ENCODE measurements around the gene ACSS3.
"Not testable (repeated sequence)": the region's sequence is repeated elsewhere in the genome, so short reads cannot be mapped to it uniquely, and the experiment has no call there.

DNA sequence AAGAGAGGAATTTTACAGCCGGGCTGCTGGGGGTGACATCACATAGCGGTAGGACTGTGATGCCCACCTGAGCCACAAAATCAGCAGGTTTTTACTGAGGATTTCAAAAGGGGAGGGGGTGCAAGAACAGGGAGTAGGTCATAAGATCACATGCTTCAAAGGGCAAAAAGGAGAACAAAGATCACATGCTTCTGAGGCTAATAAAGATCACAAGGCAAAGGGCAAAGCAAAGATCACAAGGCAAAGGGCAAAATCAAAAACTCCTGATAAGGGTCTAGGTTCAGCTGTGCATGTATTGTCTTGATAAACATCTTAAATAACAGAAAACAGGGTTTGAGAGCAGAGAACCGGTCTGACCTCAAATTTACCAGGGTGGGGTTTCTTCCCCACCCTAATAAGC, 41.2 kb downstream of the ACSS3 start:
- TF ChIP-seq, protein P1, sequence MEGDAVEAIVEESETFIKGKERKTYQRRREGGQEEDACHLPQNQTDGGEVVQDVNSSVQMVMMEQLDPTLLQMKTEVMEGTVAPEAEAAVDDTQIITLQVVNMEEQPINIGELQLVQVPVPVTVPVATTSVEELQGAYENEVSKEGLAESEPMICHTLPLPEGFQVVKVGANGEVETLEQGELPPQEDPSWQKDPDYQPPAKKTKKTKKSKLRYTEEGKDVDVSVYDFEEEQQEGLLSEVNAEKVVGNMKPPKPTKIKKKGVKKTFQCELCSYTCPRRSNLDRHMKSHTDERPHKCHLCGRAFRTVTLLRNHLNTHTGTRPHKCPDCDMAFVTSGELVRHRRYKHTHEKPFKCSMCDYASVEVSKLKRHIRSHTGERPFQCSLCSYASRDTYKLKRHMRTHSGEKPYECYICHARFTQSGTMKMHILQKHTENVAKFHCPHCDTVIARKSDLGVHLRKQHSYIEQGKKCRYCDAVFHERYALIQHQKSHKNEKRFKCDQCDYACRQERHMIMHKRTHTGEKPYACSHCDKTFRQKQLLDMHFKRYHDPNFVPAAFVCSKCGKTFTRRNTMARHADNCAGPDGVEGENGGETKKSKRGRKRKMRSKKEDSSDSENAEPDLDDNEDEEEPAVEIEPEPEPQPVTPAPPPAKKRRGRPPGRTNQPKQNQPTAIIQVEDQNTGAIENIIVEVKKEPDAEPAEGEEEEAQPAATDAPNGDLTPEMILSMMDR (IDR thresholded peaks at IDR 0.05), result not testable (repeated sequence)
- TF ChIP-seq RAD21 (IDR thresholded peaks at IDR 0.05; ENCODE audit: low read length); EZH2phosphoT487 (IDR thresholded peaks at IDR 0.05; ENCODE audit: borderline replicate concordance, low read depth); ZBTB33 (IDR thresholded peaks at IDR 0.05; ENCODE audit: borderline replicate concordance, low read depth); REST (IDR thresholded peaks at IDR 0.05; ENCODE audit: low read depth, low read length); GABPA (IDR thresholded peaks at IDR 0.05; ENCODE audit: low read depth); TEAD4 (IDR thresholded peaks at IDR 0.05; ENCODE audit: borderline replicate concordance, insufficient read depth); POLR2AphosphoS5 (IDR thresholded peaks at IDR 0.05; ENCODE audit: low read depth, low read length); FOXM1 (IDR thresholded peaks at IDR 0.05; ENCODE audit: low read depth); MXI1 (IDR thresholded peaks at IDR 0.05; ENCODE audit: low read depth, low read length); MAX (IDR thresholded peaks at IDR 0.05; ENCODE audit: low read depth); TAF1 (IDR thresholded peaks at IDR 0.05; ENCODE audit: borderline replicate concordance, low read depth, low read length): not testable (repeated sequence)
- TF ChIP-seq, protein P2, sequence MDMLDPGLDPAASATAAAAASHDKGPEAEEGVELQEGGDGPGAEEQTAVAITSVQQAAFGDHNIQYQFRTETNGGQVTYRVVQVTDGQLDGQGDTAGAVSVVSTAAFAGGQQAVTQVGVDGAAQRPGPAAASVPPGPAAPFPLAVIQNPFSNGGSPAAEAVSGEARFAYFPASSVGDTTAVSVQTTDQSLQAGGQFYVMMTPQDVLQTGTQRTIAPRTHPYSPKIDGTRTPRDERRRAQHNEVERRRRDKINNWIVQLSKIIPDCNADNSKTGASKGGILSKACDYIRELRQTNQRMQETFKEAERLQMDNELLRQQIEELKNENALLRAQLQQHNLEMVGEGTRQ (IDR thresholded peaks at IDR 0.05; ENCODE audit: borderline replicate concordance, low read depth, low read length), result not testable (repeated sequence)
